GM19328 (cell line): ENCODE measurements around the gene LRRC4.

ENCODE experiments used
- ATAC-seq: cut with Tn5 transposase; IDR thresholded peaks from one replicate; pipeline ENCODE4 v1.9.1; 2021; ENCODE audit warnings: mild to moderate bottlenecking, moderate library complexity; ENCODE audit not compliant: unreplicated experiment

The LRRC4 gene

DNA sequence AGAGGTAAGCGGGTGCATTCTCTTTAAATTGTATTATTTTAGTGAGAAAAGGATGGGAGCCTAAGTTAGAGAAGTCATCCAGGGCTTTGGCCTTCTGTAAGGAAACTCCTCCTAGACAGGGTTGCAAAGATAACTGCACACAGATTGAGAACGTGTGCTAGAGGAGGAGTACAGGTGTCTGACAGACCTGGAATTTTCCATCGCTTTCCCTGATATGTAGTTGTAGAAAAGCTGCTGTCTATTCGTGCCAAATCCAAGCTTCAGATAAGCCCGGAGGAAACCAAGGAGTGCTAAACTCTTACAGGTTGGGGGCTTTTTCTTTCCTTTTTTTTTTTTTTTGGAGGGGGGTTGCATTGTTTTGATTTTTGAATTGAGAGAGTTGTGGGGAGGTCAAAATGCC lies 23.1 kb downstream of the LRRC4 start:
- no peak for ATAC-seq

DNA sequence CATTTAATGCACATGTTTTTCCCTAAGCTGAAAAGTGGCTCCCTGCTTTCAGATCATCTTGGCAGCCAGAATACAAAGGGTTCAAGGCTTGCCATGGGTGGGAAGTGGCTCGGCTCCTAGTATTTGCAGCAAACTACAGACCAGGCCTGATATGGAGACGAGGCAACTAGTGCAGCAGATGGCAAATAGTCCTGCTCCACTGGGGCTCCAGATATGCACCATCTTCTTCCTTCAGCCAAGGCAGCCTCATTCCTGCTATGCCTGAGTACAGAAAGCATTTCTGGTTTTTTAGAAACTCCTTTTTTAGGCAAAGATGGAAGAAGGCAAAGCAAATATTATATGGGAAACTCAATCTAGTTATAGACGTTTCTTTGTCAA lies 23.9 kb downstream of the LRRC4 start:
- ATAC-seq = no peak

GRCh38 chr7:128006550-128007302 lies 24.5 kb downstream of the LRRC4 start:
- ATAC-seq = no peak

DNA sequence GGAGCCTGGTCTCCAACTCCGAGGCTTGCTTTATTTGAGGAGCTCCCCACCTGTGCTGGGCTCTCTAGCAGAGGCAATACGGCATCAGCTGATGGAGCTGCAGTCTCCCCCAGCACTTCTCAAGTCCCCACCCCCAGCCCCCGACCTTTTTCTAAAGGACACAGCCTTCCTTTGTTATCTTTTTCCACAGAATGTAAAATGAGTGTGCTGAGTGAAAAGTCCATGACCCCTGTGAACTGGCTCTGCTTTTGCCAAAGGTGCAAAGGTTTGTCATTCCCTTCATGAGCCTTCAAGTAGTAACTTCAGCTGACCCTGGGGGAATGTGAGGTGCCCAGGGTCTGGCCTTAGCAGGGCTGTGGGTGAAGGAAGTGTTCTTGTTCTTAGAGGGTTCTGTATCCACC lies 25.5 kb downstream of the LRRC4 start:
- ATAC-seq = no peak

- ATAC-seq = no peak
These were observed 26.1 kb downstream of the LRRC4 start for GRCh38 chr7:128005117-128005516.

DNA sequence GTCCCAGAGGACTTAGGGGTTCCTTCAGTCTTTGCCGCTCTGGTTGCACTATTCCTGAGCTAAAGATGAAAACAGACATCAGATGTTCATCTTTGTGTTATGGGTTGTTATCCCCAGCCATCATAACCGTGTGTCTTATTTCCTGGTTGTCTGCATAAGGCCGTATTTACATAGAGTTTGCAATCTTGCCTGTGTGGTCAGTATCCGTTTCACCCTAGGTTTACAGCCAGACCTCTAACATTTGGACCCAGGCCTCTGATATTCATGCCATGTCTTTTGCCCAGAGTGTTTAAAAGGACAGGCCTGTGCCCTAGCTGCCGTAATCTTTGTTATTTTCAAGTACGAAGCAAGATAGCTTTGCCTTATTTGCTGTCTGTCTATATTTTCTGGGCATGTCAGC lies 26.6 kb downstream of the LRRC4 start:
- no peak for ATAC-seq

DNA sequence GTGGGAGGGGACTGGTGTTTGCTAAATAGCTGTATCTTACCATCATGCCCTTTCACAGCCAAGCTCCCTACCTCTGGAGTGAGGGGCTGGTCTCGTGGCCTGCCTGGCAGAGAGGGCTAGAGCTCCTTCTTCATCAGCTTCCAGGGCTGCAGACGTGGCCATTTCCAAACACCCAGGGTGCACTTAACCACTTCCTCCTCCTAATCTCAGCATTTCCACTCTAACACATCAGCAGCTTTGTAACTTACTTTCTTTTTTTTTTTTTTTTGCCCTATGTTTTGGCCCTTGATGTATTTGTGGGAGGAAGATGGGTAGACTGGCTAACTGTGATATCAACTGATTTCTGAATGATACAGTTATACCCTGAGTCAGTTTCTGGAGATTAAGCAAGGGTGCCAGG lies 27.4 kb downstream of the LRRC4 start:
- ATAC-seq = no peak

DNA sequence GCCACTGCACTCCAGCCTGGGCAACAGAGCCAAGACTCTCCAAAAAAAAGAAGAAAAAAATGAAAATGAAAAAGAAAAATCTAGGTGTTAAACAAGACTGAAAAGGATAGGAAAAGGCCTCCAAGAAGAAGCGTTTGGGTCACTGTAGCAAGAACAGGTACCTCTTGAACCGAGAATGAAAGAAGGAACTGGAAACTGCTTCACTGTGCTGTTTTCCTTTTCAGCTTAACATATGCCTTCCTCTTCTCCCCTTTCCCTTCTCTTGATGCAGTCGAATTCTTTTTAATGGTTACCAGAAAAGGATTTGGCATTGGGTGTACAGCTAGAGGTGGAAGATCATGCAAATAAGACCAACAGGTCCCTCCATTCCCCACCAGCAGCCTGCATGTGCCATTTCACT lies 28.1 kb downstream of the LRRC4 start:
- peak; percentile 53 for ATAC-seq

GRCh38 chr7:128000854-128001265 lies 30.4 kb downstream of the LRRC4 start:
- ATAC-seq = no peak

- ATAC-seq = no peak
These were observed 31.2 kb downstream of the LRRC4 start for GRCh38 chr7:128000048-128000447.

GRCh38 chr7:127998671-127999070 lies 32.6 kb downstream of the LRRC4 start:
- ATAC-seq = no peak

DNA sequence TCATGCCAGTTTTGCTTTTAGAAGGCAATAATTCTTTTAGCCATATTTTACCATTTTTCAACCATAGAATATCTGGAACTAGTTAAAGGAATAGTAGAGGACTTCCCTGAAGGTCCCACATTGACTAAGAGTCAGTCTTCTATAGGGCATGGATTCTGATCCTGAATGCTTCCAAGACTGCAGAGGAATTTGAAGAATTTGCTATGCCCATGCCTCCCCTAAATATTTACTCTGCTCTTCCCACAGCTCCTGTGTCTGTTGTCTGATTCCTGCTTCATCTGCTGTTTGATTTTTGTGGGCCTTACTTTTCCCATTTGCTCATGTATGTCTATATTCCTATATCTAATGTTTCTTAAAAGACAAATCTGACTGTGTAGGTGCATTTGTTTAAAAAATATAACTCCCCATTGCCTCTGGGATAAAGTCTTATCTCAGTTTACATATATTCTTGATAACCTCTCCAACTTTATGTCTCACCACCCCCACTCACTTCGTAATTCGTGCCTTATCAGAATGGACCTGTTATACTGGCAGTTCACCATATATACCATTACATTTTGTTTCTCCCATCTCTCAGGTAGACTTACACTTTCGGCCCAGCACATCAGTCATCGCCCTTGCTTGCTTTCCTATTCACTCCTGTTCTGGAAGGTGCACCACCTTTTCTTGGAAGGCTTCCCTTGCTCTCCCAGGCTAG lies 33.9 kb downstream of the LRRC4 start:
- ATAC-seq = no peak

GRCh38 chr7:127996253-127997071 lies 34.8 kb downstream of the LRRC4 start:
- no peak for ATAC-seq

DNA sequence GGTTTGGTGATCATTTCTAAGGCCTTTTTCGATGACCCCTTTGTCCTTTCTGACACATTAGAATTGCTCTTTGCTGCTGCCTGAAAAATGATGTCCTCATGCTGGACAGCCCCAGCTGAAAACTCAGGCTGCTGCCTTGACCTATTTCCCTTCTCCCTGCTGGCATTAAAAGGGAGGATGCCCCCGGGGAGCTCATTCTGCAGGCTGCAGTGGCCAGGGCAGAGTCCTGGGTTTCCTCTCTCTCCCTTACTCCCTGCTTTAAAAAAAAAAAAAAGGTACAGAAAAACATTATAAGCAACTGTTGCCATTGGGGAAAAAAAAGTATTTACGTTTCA lies 35.4 kb downstream of the LRRC4 start:
- ATAC-seq = no peak

DNA sequence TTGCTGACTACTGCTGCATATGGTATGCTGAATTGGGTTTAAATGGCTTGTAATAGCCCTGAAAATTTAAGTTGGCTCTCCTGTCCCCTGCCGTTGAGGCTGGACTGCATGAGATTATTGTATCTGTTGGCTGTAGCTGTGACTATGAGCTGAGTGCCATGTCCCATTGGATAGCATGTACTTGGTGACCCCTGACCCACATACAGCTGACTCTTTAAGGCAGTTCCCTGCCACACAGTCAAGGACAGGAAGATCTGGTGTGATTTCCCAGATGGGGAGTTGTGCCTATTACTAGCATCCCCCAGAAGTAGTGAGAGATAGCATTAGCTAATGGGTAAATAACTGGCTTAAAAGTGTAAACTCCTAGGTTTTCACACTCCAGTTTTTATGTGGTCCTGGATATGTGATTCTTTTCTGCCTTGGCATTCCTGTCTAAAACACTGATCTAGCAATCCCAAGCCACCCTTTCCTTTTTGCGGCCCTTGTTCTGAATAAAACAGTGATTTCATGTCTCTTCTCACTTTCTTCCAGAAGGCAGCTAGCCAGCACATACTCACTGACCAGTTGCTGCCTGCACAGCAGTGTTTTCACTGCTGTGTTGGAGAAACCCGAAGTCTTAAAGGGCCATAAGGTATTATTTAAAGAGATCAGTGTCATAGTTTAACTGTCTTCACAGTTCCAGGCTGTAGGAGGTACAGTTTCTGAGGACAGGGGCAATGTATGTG lies 35.9 kb downstream of the LRRC4 start:
- ATAC-seq = no peak

- ATAC-seq = no peak
These were observed 37.2 kb downstream of the LRRC4 start for GRCh38 chr7:127993987-127994386.

GRCh38 chr7:127993317-127993716 lies 37.9 kb downstream of the LRRC4 start:
- no peak for ATAC-seq

DNA sequence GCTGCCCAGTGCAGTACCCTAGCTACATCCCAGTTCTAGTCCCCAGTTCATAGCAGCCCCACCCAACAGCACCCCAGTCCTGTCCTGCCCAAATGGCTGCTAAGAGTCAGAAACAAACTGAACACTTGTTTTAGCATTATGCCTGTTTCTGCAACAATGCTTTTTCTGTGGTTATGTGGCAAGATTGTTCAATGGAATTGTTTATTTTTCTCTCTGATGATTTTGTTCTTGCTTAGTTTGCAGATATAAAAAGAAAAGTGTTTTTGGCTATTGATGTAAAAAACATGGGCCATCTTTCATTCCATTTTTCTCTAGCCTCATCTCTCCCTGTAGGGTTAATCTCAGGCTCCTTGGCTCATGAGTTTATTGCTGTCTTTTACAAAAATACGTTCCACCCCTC lies 42.5 kb downstream of the LRRC4 start:
- no peak for ATAC-seq

GRCh38 chr7:127986581-127987521 lies 44.4 kb downstream of the LRRC4 start:
- ATAC-seq = no peak

DNA sequence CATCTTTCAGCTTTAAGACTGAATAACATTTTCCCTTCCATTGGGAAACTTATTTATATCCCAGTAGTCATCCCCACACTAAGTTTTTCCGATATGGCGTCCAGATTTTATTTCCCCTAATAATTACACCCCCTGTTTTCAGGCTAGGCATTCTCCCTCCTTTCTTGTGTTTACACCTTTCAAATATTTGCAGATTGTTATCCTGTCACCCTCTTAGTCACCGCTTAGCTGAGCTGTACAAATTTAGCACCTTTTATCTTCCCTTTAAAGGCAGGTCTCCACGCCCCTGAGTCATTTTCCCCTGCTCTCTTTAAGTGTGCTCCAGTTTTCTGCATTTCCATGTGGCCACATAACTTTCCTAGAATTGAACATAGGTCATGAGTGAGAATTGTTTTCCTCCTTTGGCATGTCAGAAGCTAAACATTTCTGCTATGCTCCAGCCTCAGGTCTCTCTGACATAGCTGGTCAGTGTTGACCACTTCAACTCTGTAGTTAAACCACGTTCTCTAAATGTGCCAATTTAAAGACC lies 47.4 kb downstream of the LRRC4 start:
- ATAC-seq = no peak
